ENCODE results near the gene SASH3.

GRCh38 chrX:129790146-129790545 is 10.4 kb downstream of the SASH3 start:
- TF ChIP-seq CTCF (IDR thresholded peaks at IDR 0.05) (no peak), POLR2A (IDR thresholded peaks at IDR 0.05) (no peak)
